ENCODE data around the gene CRISP2.
"Not testable (repeated sequence)": the region's sequence is repeated elsewhere in the genome, so short reads cannot be mapped to it uniquely, and the experiment has no call there.

The CRISP2 gene

GRCh38 chr6:49713346-49713745 is at the start of gene CRISP2:
TSS of gene CRISP2 (minus strand) at chr6:49713543. CDS start at chr6:49709196, 4,347 bp downstream.
- DNase-seq (ENCODE audit: low read depth in 2 of 2), result no peak

- no peak for DNase-seq (ENCODE audit: low read depth in 2 of 2)
These were observed 30.9 kb upstream of the CRISP2 start, which contains the start of gene CRISP3 for GRCh38 chr6:49744259-49744658. TSS of gene CRISP3 (minus strand) at chr6:49744388. CDS start at chr6:49744367, 21 bp downstream.

- no peak for DNase-seq (ENCODE audit: low read depth in 2 of 2)
These were observed 30.1 kb upstream of the CRISP2 start for GRCh38 chr6:49743429-49743828.

- no peak for DNase-seq (ENCODE audit: low read depth in 2 of 2)
These were observed 26.1 kb upstream of the CRISP2 start for GRCh38 chr6:49739423-49739822.

- no peak for DNase-seq (ENCODE audit: low read depth in 2 of 2)
These were observed 22.7 kb upstream of the CRISP2 start for GRCh38 chr6:49736017-49736508.

- no peak for DNase-seq (ENCODE audit: low read depth in 2 of 2)
These were observed 20.3 kb upstream of the CRISP2 start for GRCh38 chr6:49733680-49734079.

- DNase-seq (ENCODE audit: low read depth in 2 of 2), result no peak
These were observed 19.4 kb upstream of the CRISP2 start for GRCh38 chr6:49732781-49733180.

- no peak for DNase-seq (ENCODE audit: low read depth in 2 of 2)
These were observed 16.9 kb upstream of the CRISP2 start for GRCh38 chr6:49730251-49730650.

- not testable (repeated sequence) for DNase-seq (ENCODE audit: low read depth in 2 of 2)
These were observed 10.6 kb upstream of the CRISP2 start for GRCh38 chr6:49723917-49724316.

- no peak for DNase-seq (ENCODE audit: low read depth in 2 of 2)
These were observed 8.0 kb upstream of the CRISP2 start for GRCh38 chr6:49721297-49721696.

GRCh38 chr6:49720372-49720771 is 7.0 kb upstream of the CRISP2 start:
- DNase-seq (ENCODE audit: low read depth in 2 of 2), result no peak

- DNase-seq (ENCODE audit: low read depth in 2 of 2), result no peak
These were observed 14.9 kb downstream of the CRISP2 start for GRCh38 chr6:49698478-49698877.

- DNase-seq (ENCODE audit: low read depth in 2 of 2), result no peak
These were observed 19.8 kb downstream of the CRISP2 start for GRCh38 chr6:49693512-49693911.

- no peak for DNase-seq (ENCODE audit: low read depth in 2 of 2)
These were observed 20.8 kb downstream of the CRISP2 start for GRCh38 chr6:49692534-49692933.

GRCh38 chr6:49676671-49677281 is 36.6 kb downstream of the CRISP2 start:
- DNase-seq (ENCODE audit: low read depth in 2 of 2), result no peak

GRCh38 chr6:49675816-49676215 is 37.5 kb downstream of the CRISP2 start:
- DNase-seq (ENCODE audit: low read depth in 2 of 2), result no peak

GRCh38 chr6:49668083-49668511 is 45.2 kb downstream of the CRISP2 start:
- no peak for DNase-seq (ENCODE audit: low read depth in 2 of 2)

- DNase-seq (ENCODE audit: low read depth in 2 of 2), result no peak
These were observed 46.2 kb downstream of the CRISP2 start for GRCh38 chr6:49666930-49667757.

- DNase-seq (ENCODE audit: low read depth in 2 of 2), result no peak
These were observed 46.9 kb downstream of the CRISP2 start for GRCh38 chr6:49666480-49666879.

- no peak for DNase-seq (ENCODE audit: low read depth in 2 of 2)
These were observed 48.5 kb downstream of the CRISP2 start for GRCh38 chr6:49664817-49665216.

- not testable (repeated sequence) for DNase-seq (ENCODE audit: low read depth in 2 of 2)
These were observed 49.3 kb downstream of the CRISP2 start for GRCh38 chr6:49664054-49664453.

GRCh38 chr6:49662892-49663261 is 50.5 kb downstream of the CRISP2 start:
- no peak for DNase-seq (ENCODE audit: low read depth in 2 of 2)
